OCI-LY3 (cell line): ENCODE data around the gene CEP85L.

ENCODE experiments used
- H2AFZ ChIP-seq: fragments of 200-600, 300-600 bp; shearing (Covaris generic); 2 replicates; pipeline ENCODE4 v1.6.0; 2014; ENCODE audit warnings: antibody characterized with exemption, low read depth, low read length
- H3K27ac ChIP-seq: fragments of 200-600, 300-600 bp; sonication (generic); 2 replicates; pipeline ENCODE4 v1.5.1; 2014; ENCODE audit warnings: mild to moderate bottlenecking, low read length, moderate library complexity, mixed read lengths
- H3K27me3 ChIP-seq: fragments of 200-600, 300-600 bp; sonication (generic); 2 replicates; pipeline ENCODE4 v1.6.1; 2014; ENCODE audit warnings: low read depth, low read length, mixed read lengths
- H3K36me3 ChIP-seq: fragments of 200-600, 300-600 bp; sonication (generic); replicated peaks from 2 replicates; pipeline ENCODE3; 2014; ENCODE audit warnings: low read depth, low read length, mixed read lengths
- H3K4me1 ChIP-seq: fragments of 300-600, 200-600 bp; sonication (generic); 2 replicates; pipeline ENCODE4 v1.6.1; 2014; ENCODE audit warnings: low read length, mixed read lengths
- H3K4me2 ChIP-seq: fragments of 200-600, 300-600 bp; sonication (generic); 2 replicates; pipeline ENCODE4 v1.6.1; 2014; ENCODE audit warnings: low read length, mixed read lengths
- H3K4me3 ChIP-seq: fragments of 300-600, 200-600 bp; sonication (generic); 2 replicates; pipeline ENCODE4 v1.5.1; 2014; ENCODE audit warnings: antibody characterized with exemption, mild to moderate bottlenecking, low read length, moderate library complexity
- H3K79me2 ChIP-seq: fragments of 300-600, 200-600 bp; shearing (Covaris generic); 2 replicates; pipeline ENCODE4 v1.6.1; 2014; ENCODE audit warnings: mild to moderate bottlenecking, low read length, mixed read lengths
- H3K9ac ChIP-seq: fragments of 300-600, 200-600 bp; shearing (Covaris generic); 2 replicates; pipeline ENCODE4 v1.6.0; 2014; ENCODE audit warnings: mild to moderate bottlenecking, low read length, moderate library complexity
- H3K9me3 ChIP-seq: fragments of 200-600, 300-600 bp; shearing (Covaris generic); 2 replicates; pipeline ENCODE4 v1.6.1; 2014; ENCODE audit warnings: low read length, mixed read lengths; ENCODE audit not compliant: insufficient read depth
- H4K20me1 ChIP-seq: fragments of 200-600, 300-600 bp; sonication (generic); 2 replicates; pipeline ENCODE4 v1.6.1; 2016; ENCODE audit warnings: low read length, mixed read lengths; ENCODE audit not compliant: insufficient read depth
- EZH2phosphoT487 ChIP-seq: fragments of 200-600 bp; shearing (Covaris generic); IDR thresholded peaks from 2 replicates; pipeline ENCODE4 v1.6.1; 2018; ENCODE audit warnings: antibody characterized with exemption, mixed run types, low read depth
- TF ChIP-seq, protein P1 (sequence below): fragments of 200-600, 300-600 bp; sonication (generic); IDR thresholded peaks from 2 replicates; pipeline ENCODE4 v1.5.1; 2014; ENCODE audit warnings: antibody characterized with exemption, low read length, low read depth

The CEP85L gene

DNA sequence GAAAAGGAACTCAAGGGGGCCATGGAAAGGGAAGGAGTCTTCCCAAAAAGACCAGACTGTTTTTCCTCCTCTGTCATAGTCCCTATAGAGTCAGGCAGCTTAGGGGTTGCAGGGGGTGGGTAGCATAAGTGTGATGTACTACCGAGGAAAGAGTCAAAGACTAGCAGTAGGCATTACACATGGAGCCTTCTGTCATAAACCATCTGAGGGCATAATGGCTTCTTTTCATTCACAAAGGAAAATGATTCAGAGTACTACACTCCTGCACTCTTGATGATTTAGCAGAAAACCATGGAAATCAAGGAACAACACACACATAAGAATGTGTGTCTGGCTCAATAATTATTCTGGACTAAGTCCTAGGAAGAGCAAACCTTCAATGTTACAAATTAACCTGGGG is 88.4 kb downstream of the CEP85L start:
- Histone ChIP-seq H3K4me2 (no peak overlapping the region), H3K79me2 (no peaks in the 10 kb centered on the region), H3K36me3 (no peaks in the 10 kb centered on the region), H3K9me3 (no peaks in the 10 kb centered on the region), H3K4me1 (peaks cover 8% of the 10 kb centered on the region; the same call in 1 of the 2 replicates), H2AFZ (no peak overlapping the region), H3K27ac (no peak overlapping the region), H4K20me1 (0 out of 2 replicates have a peak, but pooled peaks cover 4% of the 10 kb centered on the region), H3K4me3 (no peak overlapping the region), H3K27me3 (no peaks in the 10 kb centered on the region), H3K9ac (no peak overlapping the region)
- TF ChIP-seq EZH2phosphoT487: no peak
- TF ChIP-seq, protein P1, sequence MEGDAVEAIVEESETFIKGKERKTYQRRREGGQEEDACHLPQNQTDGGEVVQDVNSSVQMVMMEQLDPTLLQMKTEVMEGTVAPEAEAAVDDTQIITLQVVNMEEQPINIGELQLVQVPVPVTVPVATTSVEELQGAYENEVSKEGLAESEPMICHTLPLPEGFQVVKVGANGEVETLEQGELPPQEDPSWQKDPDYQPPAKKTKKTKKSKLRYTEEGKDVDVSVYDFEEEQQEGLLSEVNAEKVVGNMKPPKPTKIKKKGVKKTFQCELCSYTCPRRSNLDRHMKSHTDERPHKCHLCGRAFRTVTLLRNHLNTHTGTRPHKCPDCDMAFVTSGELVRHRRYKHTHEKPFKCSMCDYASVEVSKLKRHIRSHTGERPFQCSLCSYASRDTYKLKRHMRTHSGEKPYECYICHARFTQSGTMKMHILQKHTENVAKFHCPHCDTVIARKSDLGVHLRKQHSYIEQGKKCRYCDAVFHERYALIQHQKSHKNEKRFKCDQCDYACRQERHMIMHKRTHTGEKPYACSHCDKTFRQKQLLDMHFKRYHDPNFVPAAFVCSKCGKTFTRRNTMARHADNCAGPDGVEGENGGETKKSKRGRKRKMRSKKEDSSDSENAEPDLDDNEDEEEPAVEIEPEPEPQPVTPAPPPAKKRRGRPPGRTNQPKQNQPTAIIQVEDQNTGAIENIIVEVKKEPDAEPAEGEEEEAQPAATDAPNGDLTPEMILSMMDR: no peak

DNA sequence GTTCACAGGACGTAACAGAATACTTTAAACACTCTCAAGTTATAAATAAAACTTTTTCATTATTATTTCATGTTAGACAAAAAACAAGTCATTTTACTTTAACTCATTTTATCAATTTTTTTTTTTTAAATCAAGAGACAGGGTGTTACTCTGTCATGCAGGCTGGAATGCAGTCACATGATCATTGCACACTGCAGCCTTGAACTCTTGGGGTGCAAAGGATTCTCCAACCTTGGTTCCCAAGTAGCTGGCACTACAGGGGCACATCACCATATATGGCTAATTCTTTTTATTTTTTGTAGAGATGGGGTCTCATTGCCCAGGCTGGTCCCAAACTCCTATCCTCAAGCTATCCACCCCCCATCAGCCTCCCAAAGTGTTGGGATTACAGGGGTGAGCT is 89.1 kb downstream of the CEP85L start:
- Histone ChIP-seq H3K4me3 (no peak overlapping the region), H3K9me3 (no peaks in the 10 kb centered on the region), H3K79me2 (no peaks in the 10 kb centered on the region), H3K36me3 (no peaks in the 10 kb centered on the region), H3K9ac (no peak overlapping the region), H3K27me3 (no peaks in the 10 kb centered on the region), H4K20me1 (0 out of 2 replicates have a peak, but pooled peaks cover 4% of the 10 kb centered on the region), H3K4me2 (no peak overlapping the region), H3K4me1 (peaks cover 8% of the 10 kb centered on the region; the same call in 1 of the 2 replicates), H3K27ac (no peak overlapping the region), H2AFZ (no peak overlapping the region)
- TF ChIP-seq, protein P1: no peak
- TF ChIP-seq EZH2phosphoT487: no peak

DNA sequence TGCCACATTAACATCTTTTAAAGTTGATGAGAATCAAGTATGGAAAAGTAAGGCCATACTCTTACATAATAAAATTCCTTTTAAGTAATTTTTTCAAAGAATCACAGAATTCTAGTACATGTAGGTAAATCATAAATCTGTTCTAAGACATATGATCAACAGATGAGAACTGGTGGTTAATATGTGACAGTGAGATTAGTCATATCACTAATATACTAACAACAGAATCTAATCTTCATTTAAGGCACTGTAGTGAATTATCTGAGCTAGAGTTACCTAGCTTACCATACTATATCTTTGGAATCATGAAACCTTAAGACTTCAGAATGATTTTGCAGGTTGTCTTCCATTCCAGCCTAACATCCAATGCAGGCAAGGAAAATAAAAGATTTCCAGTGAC is 91.7 kb downstream of the CEP85L start:
- Histone ChIP-seq H3K36me3 (no peaks in the 10 kb centered on the region), H3K4me1 (no peaks in the 10 kb centered on the region), H3K4me3 (no peak overlapping the region), H3K79me2 (no peaks in the 10 kb centered on the region), H3K27ac (no peak overlapping the region), H4K20me1 (no peaks in the 10 kb centered on the region), H3K27me3 (no peaks in the 10 kb centered on the region), H3K9me3 (no peaks in the 10 kb centered on the region), H2AFZ (no peak overlapping the region), H3K9ac (no peak overlapping the region), H3K4me2 (no peak overlapping the region)
- TF ChIP-seq, protein P1: no peak
- no peak for TF ChIP-seq EZH2phosphoT487

DNA sequence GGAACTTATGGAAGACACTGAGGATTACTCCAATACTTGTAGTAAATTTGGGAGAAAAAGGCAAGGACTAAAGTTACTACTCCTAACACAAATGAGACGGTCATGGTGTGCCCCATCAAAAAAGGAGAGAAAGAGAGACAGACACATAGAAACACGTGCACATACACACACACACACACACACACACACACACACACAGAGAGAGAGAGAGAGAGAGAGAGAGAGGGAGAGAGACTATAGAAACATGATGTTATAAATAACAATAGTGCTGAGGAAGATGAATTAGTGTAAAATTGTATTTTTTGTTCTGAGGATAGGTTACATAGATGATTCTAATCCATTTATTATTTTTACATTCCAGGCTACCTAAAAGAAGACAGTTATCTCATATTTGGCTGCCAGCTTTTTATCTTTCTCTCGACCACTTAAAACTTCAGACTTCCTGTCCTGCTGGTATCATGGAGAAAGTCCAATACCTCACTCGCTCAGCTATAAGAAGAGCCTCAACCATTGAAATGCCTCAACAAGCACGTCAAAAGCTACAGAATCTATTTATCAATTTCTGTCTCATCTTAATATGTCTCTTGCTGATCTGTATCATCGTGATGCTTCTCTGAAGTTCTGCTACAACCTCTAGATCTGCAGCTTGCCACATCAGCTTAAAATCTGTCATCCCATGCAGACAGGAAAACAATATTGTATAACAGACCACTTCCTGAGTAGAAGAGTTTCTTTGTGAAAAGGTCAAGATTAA is 92.8 kb downstream of the CEP85L start:
- no peaks in the 10 kb centered on the region for H3K9me3 ChIP-seq
- no peak overlapping the region for H3K9ac ChIP-seq
- H3K36me3 ChIP-seq: no peaks in the 10 kb centered on the region
- no peaks in the 10 kb centered on the region for H3K4me1 ChIP-seq
- H3K27me3 ChIP-seq: no peaks in the 10 kb centered on the region
- no peak overlapping the region for H2AFZ ChIP-seq
- H3K4me3 ChIP-seq: no peak overlapping the region
- H3K4me2 ChIP-seq: no peak overlapping the region
- H3K79me2 ChIP-seq: no peaks in the 10 kb centered on the region
- H4K20me1 ChIP-seq: no peaks in the 10 kb centered on the region
- no peak for TF ChIP-seq EZH2phosphoT487
- no peak overlapping the region for H3K27ac ChIP-seq
